ENCODE measurements around the gene WDR54. TPM values are rescaled to one million over a fixed set of nuclear protein-coding genes. Genes with fewer than 3 reads are reported as not detected.

Gene WDR54, protein sequence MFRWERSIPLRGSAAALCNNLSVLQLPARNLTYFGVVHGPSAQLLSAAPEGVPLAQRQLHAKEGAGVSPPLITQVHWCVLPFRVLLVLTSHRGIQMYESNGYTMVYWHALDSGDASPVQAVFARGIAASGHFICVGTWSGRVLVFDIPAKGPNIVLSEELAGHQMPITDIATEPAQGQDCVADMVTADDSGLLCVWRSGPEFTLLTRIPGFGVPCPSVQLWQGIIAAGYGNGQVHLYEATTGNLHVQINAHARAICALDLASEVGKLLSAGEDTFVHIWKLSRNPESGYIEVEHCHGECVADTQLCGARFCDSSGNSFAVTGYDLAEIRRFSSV
- total RNA-seq: 4.3 TPM

DNA sequence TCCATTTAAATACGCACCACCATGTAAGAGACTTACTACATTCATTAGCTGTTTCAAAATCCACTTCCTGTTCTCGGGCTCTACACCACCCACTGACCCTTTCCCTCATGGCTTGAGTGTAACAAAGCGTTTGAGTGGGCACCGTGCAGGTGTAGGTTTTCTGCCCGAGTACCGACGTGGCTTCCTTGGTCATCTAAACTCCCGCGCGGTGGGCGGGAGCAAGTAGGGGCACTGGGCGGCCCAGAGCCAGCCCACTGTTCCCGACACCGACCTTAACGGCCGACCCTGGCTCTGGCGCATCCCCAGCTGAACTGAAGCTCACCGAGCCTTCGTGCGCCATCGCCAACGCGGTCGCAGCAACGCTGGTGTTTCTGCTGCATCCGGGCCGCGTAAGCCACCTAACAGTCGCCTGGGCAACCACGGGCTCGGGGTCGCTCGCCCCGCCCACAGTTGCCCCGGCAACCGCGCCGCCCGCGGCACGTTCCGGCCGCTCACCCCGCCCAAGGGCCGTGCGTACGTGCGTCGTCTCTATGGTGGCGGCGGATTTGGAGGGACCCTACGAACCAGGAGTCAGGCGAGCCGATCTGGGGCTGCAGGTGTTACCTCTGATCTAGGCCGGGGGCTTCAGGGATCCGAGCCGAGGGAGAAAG, at the start of gene WDR54, which contains the start of gene C2orf81:
Gene WDR54, plus strand, starts transcription at position 510 of the 650 bp plus-strand sequence. CDS start 424 bp downstream, outside the sequence.
Gene C2orf81, minus strand, starts transcription at position 399 of the 650 bp plus-strand sequence. Its CDS starts 59 bp downstream, at position 340.
- peak; percentile 80 for ATAC-seq

DNA sequence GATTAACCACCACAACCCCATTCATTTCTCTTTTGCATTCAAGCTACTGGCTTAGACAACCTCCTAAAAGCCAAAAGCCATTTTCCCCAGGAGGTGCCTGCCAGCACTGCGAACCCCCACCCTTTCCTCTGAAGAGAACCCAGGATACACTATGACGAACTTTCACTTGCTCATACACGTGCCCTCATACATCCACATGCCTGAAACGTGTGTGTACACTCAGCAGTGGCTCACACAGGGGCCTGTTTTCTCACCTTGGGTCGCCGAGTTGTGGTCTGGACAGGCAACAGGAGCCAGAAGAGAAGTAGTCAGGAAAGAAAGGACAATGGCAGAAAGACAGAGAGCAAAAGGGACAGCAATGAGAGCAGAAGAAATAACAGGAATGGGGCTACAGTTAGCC, 48.9 kb upstream of the WDR54 start:
- ATAC-seq: peak; percentile 18

DNA sequence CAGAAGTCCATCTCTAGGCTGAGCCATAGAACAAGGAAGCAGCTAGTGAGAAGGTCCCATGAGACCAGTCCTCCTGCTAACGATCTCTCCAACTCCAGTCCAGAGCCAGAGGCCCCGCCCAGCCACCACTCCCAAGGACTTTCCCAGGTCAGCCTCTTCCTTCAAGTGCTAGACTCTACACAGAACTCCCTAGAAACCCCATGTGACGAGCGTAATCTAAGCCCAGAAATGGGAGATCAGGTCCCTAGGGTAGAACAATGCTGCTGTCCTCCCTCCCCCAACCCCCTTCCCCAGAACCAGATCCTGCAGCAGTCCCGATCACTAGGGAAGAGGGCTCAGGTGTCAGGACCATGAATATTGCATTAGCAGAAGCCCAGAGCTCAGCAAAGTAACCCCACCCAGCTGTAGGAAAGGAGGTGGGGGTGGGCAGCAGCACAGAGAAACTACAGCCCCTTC, 48.3 kb upstream of the WDR54 start:
- ATAC-seq: peak; percentile 51

DNA sequence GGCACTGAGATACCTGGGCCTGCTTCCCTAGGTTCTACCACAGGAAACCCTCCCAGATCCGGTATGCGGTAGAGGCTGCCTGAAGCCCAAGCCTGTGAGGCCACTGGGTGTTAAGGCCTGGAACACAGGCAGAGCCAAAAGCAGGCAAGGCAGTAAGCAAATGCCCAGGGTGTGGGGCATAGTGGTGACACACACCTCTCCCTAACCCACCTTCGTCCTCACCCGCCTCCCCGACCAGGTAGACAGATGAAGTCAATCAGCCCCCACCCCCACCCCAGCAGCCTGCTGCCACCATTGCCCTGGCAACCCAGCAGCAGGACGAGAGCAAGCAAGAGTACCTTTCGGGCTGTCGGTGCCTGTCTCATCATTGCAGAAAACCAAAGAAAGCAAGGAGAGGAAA, 47.5 kb upstream of the WDR54 start:
- no peak for ATAC-seq

DNA sequence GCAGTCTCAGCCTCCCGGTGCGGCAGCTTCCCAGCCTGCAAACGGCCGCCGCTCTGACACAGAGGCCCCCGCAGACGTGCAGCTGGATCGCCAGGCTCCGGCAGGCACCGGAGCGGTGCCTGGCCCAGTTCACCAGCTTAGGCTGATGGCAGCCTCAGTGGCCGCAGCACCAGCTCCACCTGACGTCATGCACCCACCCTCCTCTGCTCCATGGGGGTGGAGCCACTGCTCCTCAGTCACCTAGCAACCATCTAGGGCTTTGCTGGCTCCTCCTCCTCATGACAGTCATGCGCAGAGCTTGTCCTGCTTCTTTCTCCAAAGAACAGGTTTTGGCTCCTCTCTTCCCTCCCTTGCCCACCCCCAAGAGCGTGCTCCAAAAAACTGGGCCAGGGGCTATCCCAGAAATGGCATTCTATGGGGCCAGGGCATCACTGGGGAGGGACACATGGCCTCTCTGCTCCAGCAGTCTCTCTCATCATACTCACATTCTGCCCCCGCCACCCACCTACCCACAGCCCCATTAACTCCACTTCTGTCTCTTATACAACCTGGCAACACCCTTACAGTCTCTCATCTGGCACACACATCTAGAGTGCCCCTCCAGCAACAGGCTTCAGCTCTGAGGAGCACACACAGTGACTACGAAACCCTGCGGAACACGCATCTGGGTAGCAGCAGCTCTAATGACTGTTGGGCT, 46.9 kb upstream of the WDR54 start:
- peak; percentile 41 for ATAC-seq

DNA sequence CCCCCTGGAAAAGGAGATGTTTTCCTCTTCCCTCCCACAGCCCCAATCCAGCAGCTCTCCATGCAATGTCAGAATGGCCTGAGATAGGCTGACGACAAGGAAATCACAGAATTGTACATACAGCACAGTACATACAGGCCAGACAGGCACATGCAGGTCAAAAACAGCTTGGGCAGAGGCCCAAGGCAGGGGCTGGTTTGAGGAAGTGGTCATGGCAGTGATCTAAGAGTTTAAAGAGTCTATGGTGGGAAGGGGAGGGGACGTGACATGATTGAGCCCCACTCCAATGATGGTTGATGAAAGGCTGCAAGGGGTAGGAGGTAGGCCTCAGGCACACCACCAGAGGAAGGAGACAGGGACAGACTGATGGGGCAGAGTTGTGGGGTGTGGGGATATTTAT, 45.7 kb upstream of the WDR54 start:
- no peak for ATAC-seq

DNA sequence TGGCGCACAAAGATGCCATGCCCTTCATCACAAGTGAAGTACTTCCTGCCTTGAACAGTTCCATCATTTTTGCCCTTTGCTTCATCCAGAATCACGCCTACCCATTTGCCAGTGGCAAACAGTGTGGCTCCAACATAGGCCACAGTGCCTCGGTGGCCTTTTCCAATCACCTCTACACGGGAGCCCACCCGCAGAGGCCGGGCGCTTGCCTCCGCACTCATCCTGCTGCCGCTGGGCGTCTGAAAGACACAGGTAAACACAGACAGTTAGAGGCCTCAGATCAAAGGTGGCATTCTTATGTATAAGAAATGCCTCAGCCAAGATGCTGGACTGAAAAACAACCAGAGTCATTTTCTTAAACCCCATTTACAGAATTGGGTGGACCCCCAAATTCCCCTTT, 43.5 kb upstream of the WDR54 start:
- no peak for ATAC-seq

DNA sequence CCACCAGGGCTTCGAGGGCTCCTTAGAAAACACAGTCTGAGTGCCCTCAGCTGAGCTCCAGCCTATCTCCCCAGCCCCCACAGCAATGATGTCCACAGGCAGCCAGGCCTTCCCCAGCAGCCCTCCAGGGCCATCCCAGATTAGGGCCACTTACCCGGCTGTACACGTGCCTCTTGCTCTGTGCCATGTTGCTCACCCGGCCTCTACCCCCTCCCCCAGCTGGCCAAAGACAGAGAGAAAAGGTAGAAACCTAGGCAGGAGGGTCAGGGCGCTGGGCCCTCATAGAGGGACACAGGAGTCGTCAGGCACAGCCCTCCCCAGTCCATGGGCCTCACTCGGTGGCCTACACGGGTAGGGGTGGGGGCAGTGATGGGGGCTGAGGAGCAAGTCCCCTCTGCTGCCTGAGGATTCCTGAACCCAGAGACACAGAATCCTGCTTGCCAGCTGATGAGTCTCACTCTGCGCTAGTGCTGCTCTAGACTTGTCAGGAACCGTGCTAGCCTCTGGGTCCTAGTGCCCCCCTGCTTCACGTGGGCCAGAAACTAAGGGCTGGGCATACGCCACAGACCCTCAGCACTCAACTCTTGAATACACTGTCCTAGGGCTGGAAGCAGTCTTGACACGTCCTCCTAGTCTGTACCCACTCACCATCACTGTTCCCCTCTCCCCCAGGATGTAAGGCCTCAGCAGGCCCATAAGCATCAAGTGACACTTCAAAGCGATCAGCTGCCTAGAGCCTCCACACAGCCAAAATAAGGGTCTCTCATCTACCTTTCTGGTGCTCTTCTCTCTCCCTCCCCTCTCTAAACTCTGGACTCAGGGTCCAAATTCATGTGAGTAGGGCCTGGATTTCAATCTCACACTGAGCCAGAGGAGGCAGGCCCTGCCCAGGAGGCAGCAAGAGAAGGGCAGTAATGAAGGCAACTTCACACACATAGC, 41.4 kb upstream of the WDR54 start, which contains the start of gene DCTN1:
Gene DCTN1, minus strand, starts transcription at position 461 of the 939 bp plus-strand sequence. Its CDS starts 274 bp downstream, at position 187.
- ATAC-seq: peak; percentile 54

DNA sequence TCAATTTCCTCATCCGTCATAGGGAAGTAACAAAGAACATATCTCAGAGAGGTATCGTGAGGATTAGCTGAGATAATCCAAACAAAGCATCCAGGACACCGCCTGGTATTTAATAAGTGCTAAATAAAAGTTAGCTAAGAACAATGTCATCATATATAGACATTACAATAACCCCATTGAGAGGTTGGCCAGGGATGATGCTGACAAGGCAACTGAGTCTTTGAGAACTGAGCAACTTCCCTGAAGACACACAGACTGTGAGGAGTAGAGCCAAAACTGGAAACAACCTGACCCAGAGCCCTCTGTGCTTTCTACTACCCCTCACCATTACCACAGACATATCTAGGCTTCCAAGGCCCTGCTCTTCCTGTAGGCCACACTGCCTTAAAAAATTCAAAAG, 39.8 kb upstream of the WDR54 start:
- peak; percentile 38 for ATAC-seq

DNA sequence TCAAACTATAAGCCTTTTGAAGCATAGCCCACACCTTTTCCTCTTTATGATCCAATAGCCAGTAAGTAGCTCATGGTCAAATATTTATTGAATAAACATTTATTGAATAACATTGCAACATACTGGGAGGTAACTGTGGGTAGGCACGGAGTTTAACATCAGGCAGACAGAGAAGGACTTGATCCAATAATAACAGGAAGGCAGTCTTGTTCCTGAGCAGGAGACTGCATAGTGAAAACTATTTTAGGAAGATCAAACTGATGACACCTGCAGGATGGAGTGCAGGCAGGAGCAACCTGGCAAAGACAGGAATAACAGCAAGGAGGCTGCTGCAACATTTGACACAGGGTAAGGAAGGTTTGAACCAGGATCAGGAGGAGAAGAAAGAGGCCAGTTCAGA, 38.3 kb upstream of the WDR54 start:
- ATAC-seq: no peak

DNA sequence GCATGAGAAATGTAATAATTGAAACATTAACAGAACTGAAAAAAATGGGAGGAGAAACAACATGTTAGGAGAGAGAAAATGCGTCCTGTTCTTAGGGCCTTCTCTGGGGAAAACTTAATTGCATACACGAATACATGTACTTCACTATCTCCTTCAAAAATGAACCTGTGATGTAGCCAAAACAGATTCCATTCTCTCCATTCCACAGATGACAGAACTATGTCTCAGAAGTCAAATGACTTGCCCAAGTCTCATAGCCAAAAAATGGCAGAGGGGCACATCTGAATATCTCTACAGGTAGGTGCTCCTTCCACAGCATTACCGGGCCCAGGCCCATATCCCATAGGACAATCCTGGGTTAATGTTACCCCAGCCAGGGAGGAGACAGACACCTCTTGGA, 37.5 kb upstream of the WDR54 start:
- no peak for ATAC-seq

DNA sequence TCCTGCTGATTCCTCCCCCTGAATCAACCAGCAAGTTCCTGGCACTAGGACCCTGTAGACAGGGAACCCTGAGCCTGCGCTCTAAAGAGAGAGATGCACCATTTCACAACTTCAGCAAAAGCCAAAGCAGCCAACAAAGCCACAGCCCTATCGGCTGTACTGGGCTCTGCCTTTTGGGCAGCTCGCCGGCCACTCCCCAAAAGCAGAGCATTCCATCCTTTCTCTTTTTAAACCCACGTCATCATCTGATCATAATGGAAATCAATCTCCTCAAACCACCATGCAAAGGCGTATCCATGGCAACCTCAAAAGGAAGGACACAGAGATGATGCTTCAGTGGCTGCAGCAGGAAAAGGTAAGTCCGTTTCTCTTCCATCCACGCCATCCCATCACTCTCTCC, 36.1 kb upstream of the WDR54 start:
- no peak for ATAC-seq

DNA sequence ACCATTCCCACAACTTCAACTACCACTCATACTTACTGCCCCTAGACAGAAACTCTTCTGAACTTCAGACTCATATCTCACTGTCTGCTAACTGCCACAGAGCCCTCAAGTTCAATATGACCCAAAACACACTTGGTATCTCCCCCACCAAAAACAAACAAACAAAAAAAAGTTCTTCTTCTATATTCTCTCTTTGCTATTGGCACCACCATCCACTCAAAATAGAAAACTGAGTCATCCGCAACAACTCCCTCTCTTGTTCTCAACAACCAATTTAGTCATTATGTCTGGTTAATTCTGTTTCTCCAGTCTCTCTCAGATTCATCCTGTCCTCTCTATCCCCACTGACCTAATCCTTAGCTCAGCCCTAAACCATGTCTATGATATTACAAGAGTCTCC, 34.2 kb upstream of the WDR54 start:
- ATAC-seq: no peak

DNA sequence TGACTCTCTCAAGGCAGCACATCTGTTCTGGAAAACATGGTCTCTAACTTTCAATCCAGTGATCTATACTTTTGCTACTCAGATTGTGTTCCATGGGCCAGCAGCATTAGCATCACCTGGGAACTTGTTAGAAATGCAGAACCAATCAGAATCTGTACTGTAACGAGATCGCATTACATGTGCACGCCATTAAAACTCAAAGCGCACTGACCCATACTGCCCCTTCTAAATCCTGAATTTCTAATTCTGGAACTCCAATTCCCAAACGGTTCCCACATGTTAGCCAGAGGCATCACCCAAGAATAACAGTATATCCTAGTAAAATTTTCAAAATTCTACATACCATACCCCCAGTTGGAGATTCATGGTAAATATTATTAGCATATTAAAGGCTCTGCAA, 30.9 kb upstream of the WDR54 start:
- ATAC-seq: no peak

DNA sequence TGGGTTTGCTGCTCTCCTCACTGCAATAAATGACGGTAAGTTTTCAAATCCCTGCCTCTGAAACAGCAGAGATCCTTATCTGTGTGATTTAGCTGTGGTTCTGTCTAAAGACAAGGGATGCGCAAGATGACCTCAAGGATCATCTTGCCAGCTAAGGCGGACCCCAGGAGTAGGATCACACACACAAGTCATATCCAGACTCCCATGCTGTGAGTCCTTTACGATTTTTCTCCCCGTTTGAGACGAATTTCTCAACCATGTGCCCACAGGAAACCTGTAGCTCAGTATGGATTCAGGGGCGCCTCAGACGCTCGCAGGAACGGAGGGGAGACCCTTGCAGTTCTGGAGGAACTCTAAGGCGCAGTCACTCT, 30.3 kb upstream of the WDR54 start:
- ATAC-seq: peak; percentile 4

DNA sequence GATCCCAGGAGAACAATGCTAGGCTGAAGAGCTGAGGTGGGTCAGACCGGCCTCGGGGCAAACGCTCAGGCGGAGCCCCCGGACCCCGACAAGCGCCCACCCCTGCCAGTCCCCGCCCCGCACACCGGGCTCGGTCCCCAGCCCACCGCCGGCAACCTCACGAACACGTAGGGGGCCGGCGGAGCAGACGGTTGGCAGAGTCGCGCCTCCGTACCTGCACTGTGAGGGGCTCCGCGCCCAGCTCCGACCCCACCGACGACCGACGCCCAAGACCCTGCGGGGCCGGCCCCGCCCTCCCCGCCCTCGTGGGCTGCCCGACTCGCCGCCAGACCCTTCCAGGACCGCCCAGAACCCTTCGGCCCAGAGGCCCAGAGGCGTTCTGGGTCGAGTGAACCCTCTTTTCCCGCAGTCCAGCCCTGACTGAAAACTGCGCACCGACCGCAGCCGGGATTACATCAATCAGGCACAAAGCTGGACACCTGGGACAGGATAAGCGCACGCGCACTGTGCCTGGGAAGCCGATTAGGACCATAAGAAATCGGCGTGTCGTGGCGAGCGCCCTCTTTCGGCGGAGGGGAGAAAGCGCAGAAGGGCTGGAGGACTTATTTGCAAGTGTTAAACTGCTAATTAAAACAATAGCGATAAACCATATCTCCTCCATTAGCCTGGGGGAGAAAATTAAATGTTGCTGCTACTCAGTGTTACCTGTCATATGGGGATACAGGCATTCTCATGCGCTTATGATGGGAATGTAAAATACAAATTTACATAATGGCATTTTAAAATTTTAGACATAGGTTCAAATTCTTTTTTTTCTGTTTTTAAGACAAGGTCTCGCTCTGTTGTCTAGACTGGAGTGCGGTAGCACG, 29.7 kb upstream of the WDR54 start:
- peak; percentile 93 for ATAC-seq

DNA sequence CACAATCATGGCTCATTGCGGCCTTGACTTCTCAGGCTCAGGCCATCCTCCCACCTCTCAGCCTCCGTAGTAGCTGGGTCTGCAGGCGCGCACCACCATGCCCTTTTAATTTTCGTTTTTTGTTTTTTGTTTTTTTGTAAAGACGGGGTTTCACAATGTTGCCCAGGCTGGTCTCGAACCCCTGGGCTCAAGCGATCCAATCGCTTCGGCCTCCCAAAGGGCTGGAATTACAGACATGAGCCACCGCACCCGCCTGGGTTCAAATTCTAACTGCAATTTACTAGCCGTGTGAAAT, 29.1 kb upstream of the WDR54 start:
- no peak for ATAC-seq

DNA sequence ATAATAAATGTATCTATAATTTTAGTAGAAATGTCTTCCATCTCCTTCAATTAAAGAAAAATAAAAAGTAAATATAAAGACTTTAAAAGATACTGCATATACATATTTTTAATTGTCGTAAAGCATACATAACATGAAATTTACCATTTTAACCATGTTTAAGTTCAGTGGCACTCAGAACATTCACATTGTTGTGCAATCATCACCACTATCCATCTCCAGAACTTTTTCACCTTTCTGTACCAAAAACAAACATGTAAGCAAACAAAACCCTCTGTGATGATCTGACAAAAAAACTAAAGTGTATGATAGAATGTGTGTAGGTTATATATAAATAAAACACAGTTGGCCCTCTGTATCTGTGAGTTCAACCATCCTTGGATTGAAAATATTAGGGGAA, 28.0 kb upstream of the WDR54 start:
- no peak for ATAC-seq

DNA sequence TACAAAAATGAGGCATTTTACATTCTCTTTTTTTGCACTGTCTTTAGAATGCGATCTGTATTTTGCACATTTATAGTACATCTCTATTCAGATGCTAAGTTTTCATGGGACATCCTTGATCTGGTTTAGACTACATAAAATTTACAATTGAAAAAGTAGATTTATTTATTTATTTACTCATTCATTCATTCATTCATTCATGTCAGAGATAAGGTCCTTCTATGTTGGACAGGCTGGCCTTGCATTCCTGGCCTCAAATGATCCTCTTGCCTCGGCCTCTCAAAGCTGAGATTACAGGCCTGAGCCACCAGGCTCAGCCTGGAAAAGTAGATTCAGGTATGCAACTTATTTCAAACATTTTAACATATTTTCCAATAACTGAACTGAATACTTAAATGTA, 25.4 kb upstream of the WDR54 start:
- ATAC-seq: no peak

DNA sequence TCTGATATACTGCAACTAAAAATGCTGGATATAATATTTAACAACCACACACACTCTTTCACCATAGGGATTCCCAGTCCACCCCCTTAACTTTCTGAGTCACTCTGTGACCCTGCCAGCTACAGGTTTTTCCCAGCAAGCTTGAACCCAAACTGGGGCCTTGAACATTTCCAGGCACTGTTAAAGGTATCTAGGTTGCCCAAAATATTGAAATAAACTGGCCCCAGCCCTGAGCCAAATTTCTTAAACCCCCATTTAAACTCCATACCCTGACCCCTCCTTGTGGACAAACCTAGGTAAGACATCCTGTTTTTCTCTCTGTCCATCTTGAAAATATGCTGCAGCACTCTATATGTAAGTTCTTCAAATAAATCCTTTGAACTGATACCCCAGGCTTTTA, 21.7 kb upstream of the WDR54 start:
- peak; percentile 51 for ATAC-seq

DNA sequence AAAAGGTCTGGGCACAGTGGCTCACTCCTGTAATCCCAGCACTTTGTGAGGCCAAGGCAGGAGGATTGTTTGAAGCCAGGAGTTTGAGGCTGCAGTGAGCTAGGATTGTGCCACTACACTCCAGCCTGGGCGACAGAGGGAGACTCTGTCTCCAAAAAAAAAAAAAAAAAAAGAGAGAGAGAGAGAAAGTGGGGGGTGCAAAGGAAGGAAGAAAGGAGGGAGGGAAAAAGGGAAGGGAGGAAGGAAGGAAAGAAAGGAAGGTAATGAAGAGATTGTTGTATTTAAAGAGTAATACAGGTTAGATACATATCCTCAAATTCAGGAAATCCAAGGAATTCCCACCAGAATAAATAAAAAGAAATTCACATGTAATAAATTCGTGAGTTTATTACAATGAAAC, 19.6 kb upstream of the WDR54 start:
- no peak for ATAC-seq

DNA sequence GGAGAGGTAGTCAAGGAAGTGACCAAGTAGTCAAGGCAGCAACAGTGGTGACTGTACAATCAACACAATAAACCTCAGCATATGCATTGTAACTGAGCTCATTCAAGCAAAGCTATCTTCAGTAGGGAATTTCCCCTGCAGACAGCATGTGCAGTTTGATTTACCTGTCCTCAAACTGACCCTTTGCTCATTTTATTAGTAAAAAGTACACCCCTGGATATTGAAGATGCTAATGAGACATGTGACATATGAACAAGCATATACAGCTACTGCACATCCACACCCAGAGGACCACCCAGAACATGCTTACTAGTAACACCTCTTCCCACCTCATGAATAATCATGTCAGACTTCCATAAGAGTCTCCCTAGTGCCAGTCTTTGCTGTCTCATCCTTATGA, 15.5 kb upstream of the WDR54 start:
- peak; percentile 47 for ATAC-seq

Measured in esophagus mucosa (tissue), 1 donor.